SW 1271 (cell line): ENCODE measurements around the gene TMEM225B.
"Not testable (repeated sequence)": the region's sequence is repeated elsewhere in the genome, so short reads cannot be mapped to it uniquely, and the experiment has no call there.

ENCODE experiments used
- DNase-seq, 2 experiments: peaks; one replicate each; lab custom pipeline; 2025; lab: John Stamatoyannopoulos, UW

Gene TMEM225B

GRCh38 chr7:99597762-99598501 is at the start of gene TMEM225B:
TMEM225B (plus strand) TSS chr7:99598267; CDS start chr7:99604389, 6,122 bp downstream.
- DNase-seq: no peak

GRCh38 chr7:99549545-99549944 is 48.5 kb upstream of the TMEM225B start:
- DNase-seq: not testable (repeated sequence)

GRCh38 chr7:99551334-99551733 is 46.7 kb upstream of the TMEM225B start:
- DNase-seq: no peak

- peak; percentile 77 to 85 for DNase-seq
Observed at GRCh38 chr7:99551767-99552463, 46.2 kb upstream of the TMEM225B start, which contains the start of gene FAM200A. FAM200A (minus strand) TSS chr7:99552114; CDS start chr7:99548407, 3,707 bp downstream.

GRCh38 chr7:99553039-99553438 is 45.0 kb upstream of the TMEM225B start:
- no peak for DNase-seq

GRCh38 chr7:99554939-99555338 is 43.1 kb upstream of the TMEM225B start:
- DNase-seq: no peak

GRCh38 chr7:99557196-99557607 is 40.9 kb upstream of the TMEM225B start:
- DNase-seq: no peak

- peak in 1 of 2 experiments; percentile 44 for DNase-seq
Observed at GRCh38 chr7:99557940-99558305, 40.1 kb upstream of the TMEM225B start.

- peak; percentile 85 to 86 for DNase-seq
Observed at GRCh38 chr7:99558306-99559174, 39.5 kb upstream of the TMEM225B start, which contains the start of gene ZNF655. ZNF655 (plus strand) TSS chr7:99558642; CDS start chr7:99560560, 1,918 bp downstream.

GRCh38 chr7:99559175-99559915 is 38.7 kb upstream of the TMEM225B start:
- DNase-seq: no peak

GRCh38 chr7:99560834-99561736 is 37.0 kb upstream of the TMEM225B start:
- DNase-seq: peak in 1 of 2 experiments; percentile 20

- no peak for DNase-seq
Observed at GRCh38 chr7:99561737-99562051, 36.4 kb upstream of the TMEM225B start.

GRCh38 chr7:99562114-99562784 is 35.8 kb upstream of the TMEM225B start:
- DNase-seq: no peak

GRCh38 chr7:99562832-99563231 is 35.2 kb upstream of the TMEM225B start:
- peak; percentile 93 to 97 for DNase-seq

- DNase-seq: peak; percentile 29 to 60
Observed at GRCh38 chr7:99563650-99564049, 34.4 kb upstream of the TMEM225B start.

GRCh38 chr7:99568770-99569169 is 29.3 kb upstream of the TMEM225B start:
- DNase-seq: not testable (repeated sequence)

- DNase-seq: no peak
Observed at GRCh38 chr7:99571768-99572167, 26.3 kb upstream of the TMEM225B start.

GRCh38 chr7:99573257-99573656 is 24.8 kb upstream of the TMEM225B start:
- DNase-seq: no peak

- no peak for DNase-seq
Observed at GRCh38 chr7:99576251-99576650, 21.8 kb upstream of the TMEM225B start.
